Measurements from ENCODE around the gene ARHGAP23. TPM values are rescaled to one million over a fixed set of nuclear protein-coding genes. Genes with fewer than 3 reads are reported as not detected.

Gene ARHGAP23
- total RNA-seq, 3 donors from 2014 or later, result 13.8 to 25.2 (median 21.1) TPM

- Histone ChIP-seq H3K27ac (no peak overlapping the region), H3K27me3 (no peaks in the 10 kb centered on the region), H3K4me3 (no peak overlapping the region), H3K36me3 (no peaks in the 10 kb centered on the region), H3K9me3 (no peaks in the 10 kb centered on the region), H3K4me1 (no peaks in the 10 kb centered on the region)
- intact Hi-C loops (cut with DNase I; ENCODE audit: low total_unique reads), result loop anchor here (1.0 kb wide), 1 partner anchor 14 kb away; no protein-coding TSS in a partner anchor
- TF ChIP-seq POLR2A (IDR thresholded peaks at IDR 0.05) (no peak), CTCF (IDR thresholded peaks at IDR 0.05) (no peak), POLR2AphosphoS5 (IDR thresholded peaks at IDR 0.05) (no peak)
- DNase-seq (ENCODE audit: low spot score in 2 of 2), result no peak
Measured at GRCh38 chr17:38551121-38551520, 122.9 kb downstream of the ARHGAP23 start.

DNA sequence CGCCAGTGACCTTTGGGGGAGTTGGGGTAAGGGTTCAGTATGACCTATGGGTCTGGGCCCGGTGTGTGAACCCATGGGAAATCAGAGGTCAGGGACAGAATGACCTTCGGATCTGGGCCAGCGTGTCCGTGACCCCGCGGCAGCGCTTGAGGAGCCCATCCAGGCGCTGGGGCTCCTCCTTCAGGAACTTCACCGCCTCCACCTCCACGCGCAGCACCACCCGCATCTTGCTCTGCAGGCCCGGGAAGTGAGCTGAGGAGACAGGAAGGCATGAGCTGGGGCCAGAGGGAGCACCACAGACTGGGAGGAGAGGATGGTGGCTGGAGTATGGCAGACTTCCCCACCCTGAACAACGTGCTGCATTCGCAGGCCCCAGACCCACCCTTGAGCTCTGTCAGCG, 124.1 kb downstream of the ARHGAP23 start:
- Histone ChIP-seq H3K4me1 (peaks cover 0 to 2% of the 10 kb centered on the region in 2 donors), H3K4me3 (no peak overlapping the region), H3K9me3 (no peaks in the 10 kb centered on the region), H3K27me3 (no peaks in the 10 kb centered on the region), H3K36me3 (no peaks in the 10 kb centered on the region), H3K27ac (no peak overlapping the region)
- TF ChIP-seq POLR2A (IDR thresholded peaks at IDR 0.05) (no peak), CTCF (IDR thresholded peaks at IDR 0.05) (no peak), POLR2AphosphoS5 (IDR thresholded peaks at IDR 0.05) (no peak)
- no peak for DNase-seq (ENCODE audit: low spot score in 2 of 2)
- intact Hi-C loops (cut with DNase I; ENCODE audit: low total_unique reads), result no loop called here

GRCh38 chr17:38554430-38555350, 126.4 kb downstream of the ARHGAP23 start:
- intact Hi-C loops (cut with DNase I; ENCODE audit: low total_unique reads), result no loop called here
- TF ChIP-seq POLR2AphosphoS5 (IDR thresholded peaks at IDR 0.05) (no peak), CTCF (IDR thresholded peaks at IDR 0.05) (no peak), POLR2A (IDR thresholded peaks at IDR 0.05) (no peak)
- Histone ChIP-seq H3K4me1 (peaks cover 3 to 7% of the 10 kb centered on the region in 2 donors), H3K27me3 (no peaks in the 10 kb centered on the region), H3K4me3 (no peak overlapping the region), H3K9me3 (no peaks in the 10 kb centered on the region), H3K27ac (no peak overlapping the region), H3K36me3 (no peaks in the 10 kb centered on the region)
- peak in 1 of 2 donors; percentile 77 for DNase-seq (ENCODE audit: low spot score in 2 of 2)

- Histone ChIP-seq H3K27ac (no peak overlapping the region), H3K27me3 (peaks cover under 1 to 3% of the 10 kb centered on the region in 2 donors), H3K4me3 (no peak overlapping the region), H3K36me3 (no peaks in the 10 kb centered on the region), H3K9me3 (no peaks in the 10 kb centered on the region), H3K4me1 (peaks cover 7 to 8% of the 10 kb centered on the region in 2 donors)
- intact Hi-C loops (cut with DNase I; ENCODE audit: low total_unique reads), result no loop called here
- no peak for TF ChIP-seq CTCF (IDR thresholded peaks at IDR 0.05)
- no peak for TF ChIP-seq POLR2AphosphoS5 (IDR thresholded peaks at IDR 0.05)
- no peak for TF ChIP-seq POLR2A (IDR thresholded peaks at IDR 0.05)
- DNase-seq (ENCODE audit: low spot score in 2 of 2), result no peak
Measured at GRCh38 chr17:38556239-38556638, 128.0 kb downstream of the ARHGAP23 start.

- peaks cover 7 to 8% of the 10 kb centered on the region in 2 donors for H3K4me1 ChIP-seq
- H3K4me3 ChIP-seq, result peak overlapping the region in 2 of 3 donors; percentile 51 to 63
- H3K27me3 ChIP-seq, result peaks cover 8 to 14% of the 10 kb centered on the region in 2 donors
- no peaks in the 10 kb centered on the region for H3K36me3 ChIP-seq
- intact Hi-C loops (cut with DNase I; ENCODE audit: low total_unique reads), result no loop called here
- no peaks in the 10 kb centered on the region for H3K9me3 ChIP-seq
- TF ChIP-seq POLR2A (IDR thresholded peaks at IDR 0.05), result no peak
- peak overlapping the region; percentile 87 to 90 for H3K27ac ChIP-seq
- no peak for DNase-seq (ENCODE audit: low spot score in 2 of 2)
Measured at GRCh38 chr17:38557396-38557795, 129.1 kb downstream of the ARHGAP23 start.
